Medulla oblongata (tissue), 1 donor: ENCODE results near the gene CPM.
A peak's percentile ranks its signal among the peaks of the same experiment; 100 is the strongest.

ENCODE experiments used
- DNase-seq: peaks from one replicate; pipeline ENCODE4 v3.0.0-alpha.2; 2015; ENCODE audit errors: extremely low spot score

Gene CPM

DNA sequence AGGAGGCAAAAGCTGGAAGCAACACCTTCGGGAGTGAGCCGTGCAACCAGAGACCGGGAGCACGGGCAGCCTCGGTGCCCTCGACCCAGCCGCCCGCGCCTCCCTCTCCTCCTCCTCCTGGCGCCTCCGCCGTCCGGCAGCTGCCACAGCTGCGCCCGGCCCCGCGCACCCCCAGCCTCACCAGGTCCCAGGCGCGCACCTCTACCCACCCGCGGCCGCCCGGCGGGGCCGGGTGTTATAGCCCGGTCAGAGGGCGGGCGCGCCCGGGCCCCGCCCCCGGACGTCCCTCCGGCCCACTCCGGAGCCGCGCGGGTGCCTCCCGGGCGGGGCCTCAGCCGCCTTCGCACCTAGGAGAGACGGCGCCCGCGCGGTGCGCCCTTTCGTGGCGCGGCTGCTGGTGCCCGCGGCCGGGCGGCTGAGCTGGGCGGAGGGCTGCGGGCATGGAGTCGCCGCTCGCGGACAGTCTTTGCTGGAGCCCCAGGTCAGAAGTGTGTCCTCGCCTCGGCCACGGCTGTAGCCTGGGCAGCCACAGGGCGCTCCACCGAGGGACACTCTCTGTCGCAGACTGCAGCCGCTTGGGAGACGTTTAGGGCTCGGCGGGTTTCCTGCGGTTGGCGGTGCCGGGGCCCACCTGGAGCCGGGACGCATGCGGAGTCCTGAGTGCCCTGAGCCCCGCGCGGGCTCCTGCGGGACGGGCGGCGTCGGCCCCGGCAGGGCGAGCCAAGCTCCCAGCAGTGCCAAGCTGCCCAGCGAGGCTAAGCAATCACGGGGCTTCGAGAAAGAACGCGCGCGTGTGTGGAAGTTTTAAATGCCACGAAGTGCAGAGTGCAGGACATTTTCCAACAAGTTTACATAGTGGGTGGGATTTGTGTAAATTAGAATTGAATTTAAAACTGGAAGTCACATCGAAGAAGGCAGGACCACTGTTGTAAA lies at the start of gene CPM:
Gene CPM (minus strand): TSS at position 211 of the 933 bp plus-strand sequence. CDS start 334 bp downstream, outside the sequence.
- DNase-seq, result peak; percentile 89

DNA sequence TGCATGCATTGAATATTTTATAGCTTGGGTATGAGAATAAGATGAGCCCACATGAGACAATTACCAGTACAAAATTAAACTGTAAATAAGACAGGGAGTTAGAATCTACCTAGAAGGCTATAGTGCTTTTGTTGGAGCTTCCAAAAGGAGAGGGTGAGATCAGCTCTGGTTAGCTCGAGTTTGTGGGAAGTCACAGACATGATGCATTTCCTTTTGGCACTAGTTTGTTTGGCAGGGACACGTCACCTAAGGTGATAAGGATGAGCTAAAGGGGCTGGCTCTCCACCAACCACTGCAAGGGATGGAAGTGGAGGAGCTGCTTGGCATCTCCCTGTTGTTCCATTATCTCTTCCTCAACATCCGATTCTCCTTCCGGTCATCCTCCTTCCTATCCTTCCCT lies 48.5 kb upstream of the CPM start:
- no peak for DNase-seq

- no peak for DNase-seq
Measured at GRCh38 chr12:68980476-68981212, 47.7 kb upstream of the CPM start.

DNA sequence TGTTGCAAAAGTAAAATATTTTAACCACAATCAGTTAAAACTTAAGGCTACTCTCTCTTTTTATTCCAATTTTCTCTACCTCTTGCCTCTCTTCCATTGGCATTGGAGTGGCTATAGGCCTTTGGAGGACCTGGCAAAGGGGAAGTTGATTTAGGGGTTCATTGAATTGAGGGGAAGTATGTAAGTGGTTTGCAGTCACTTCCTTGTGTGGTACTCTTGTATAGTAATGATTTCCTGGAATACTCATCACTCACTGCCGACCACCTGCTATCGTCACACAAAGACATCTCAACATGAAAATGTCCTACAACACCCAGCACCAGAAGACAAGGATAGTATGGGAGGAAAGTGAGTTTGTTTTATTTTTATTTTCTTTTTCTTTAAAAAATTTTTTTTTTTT lies 45.7 kb upstream of the CPM start:
- peak; percentile 57 for DNase-seq

- peak; percentile 63 for DNase-seq
Measured at GRCh38 chr12:68977909-68978610, 45.1 kb upstream of the CPM start.

DNA sequence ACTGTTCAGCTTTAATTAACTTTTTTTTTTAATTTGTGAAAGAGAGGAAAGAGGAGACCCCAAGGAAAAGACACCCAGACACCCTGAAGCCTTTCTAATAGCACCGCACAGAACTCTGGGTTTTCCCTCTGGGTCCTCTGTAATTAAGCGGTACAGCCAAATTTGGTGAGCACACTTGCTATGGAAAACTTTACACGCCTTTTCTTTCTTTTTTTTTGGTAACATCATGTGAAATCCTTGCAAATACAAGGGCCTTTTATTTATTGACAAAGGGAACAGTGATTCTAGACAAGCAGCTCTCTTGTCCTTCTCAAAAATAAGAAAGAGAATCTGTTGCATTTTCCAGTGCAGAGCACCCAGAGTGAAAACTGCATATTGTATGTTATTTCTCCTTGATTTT lies 44.4 kb upstream of the CPM start:
- peak; percentile 89 for DNase-seq

DNA sequence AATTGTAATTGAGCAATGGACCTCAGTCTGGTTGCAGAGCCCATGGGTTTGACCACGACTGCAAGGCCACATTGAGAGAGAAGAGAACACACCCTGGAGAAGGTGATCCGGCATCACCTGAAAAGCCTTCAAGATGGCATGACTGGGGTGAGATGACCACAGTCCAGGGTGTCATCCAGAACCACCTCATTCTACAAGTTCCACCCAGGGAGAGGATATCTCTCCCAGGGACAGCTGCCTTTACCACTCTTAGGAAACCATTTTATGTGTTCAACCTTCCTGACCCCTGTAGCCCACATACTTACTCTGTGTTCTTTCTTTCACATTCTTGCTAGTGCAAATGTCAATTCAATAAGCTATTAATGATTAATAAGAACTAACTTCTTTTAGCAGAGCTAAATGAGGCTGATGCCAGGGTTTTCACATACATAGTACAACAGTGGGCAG lies 43.4 kb upstream of the CPM start:
- no peak for DNase-seq

DNA sequence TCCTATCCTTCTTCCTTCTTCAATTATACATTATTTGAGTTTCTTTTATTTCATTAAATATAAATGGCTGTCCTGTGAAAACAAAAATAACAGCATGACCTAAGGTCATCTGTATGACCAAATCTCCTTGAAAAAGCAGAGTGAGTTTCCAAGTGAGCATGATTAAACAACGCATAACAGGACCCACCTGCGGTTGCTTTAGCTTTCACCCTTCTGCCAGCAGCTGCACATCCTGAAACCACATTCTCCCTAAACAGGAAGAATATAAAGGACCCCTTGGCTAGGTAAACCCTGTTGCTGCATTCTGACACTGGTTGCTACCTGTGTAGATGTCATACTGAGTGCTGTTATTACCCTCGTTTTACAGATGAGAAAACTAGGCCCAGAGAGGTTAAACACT lies 42.8 kb upstream of the CPM start:
- DNase-seq, result no peak

DNA sequence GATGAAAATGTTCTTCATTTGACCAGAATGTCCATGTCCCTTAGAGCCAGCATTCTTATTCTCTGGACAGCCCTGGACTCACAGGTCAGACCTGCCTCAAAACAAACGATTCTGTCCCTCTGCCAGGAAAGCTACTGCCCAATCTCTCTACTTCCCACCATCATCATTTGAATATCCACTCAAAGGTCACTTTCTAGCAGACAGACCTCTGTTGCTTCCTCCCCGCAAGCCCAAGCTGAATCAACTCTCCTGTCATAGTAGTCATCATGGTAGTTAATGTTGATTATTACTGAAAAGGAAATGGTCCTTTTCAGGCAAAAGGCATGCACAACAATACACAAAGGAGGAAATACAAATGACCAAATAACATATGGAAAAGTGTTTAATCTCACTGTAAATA lies 39.6 kb upstream of the CPM start:
- DNase-seq, result no peak

DNA sequence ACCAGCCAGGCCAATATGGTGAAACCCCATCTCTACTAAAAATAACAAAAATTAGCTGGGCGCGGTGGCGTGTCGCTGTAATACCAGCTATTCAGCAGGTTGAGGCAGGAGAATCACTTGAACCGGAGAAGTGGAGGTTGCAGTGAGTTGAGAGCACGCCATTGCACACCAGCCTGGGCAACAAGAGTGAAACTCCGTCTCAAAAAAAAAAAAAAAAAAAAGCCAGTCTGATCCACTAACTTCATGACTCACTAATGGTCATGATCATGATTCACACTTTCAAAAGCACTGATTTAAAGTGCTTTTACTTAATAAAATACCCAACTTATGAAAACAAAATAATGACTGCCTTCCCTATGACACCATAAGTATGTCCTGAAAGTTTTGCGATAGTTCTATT lies 38.4 kb upstream of the CPM start:
- no peak for DNase-seq

- DNase-seq, result no peak
Measured at GRCh38 chr12:68970951-68971350, 38.0 kb upstream of the CPM start.

DNA sequence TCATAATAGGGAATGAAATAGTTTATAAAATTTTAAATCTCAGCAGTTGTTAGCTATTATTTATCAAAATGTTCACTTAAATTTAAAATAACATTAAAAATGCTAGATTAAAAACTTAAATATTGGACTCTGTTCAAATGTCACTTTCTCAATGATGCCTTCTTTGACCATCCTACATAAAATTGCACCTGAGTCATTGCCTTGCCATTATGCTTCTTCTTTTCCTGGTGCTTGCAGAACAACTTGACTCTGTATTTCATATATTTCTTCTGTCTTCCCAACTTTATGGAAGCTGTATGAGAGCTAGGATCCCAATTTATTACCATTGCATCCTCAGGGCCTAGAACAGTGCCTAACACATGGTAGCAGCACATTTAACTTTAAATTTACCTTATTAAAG lies 37.3 kb upstream of the CPM start:
- DNase-seq, result no peak

- DNase-seq, result no peak
Measured at GRCh38 chr12:68967046-68967445, 34.1 kb upstream of the CPM start.

DNA sequence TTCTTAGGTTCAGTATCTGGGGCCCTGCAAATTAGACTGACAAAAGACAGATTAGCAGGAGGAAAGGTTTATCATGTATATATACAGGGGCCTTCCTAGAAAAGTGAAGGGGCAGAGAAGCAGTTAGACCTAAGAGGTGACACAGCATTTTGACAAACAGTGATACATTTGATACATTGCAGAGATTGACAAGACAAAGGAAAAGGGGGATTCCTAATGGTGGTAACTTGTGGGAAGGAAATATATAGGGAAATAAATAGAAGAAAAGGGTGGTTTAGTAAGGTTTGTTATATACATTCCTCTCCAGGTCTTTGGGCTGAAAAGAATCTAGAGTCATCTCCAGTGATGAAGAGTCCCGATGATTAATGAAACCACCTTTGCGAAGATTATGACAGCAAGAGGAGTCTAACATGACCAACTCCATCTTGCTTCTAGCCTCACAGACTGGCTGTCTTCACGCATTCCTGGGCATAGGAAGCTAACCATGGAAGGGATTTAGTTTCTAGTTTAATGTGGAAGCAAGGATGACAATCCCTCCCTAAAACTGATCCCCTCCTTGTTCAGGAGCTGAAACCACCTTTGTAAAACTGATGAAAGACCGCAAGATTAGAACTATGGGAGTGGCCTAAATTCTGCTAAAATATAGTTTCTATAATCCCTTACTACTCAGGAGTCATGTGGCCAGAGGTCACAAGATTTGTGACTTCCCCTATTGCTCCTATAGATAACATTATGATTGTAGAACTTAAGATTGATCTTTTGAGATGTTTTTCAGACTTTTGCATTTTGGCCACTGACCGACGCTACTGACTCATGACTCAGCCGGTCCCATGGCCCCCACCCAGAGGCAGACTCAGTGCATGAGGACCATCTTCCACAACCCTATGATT lies 31.1 kb upstream of the CPM start:
- no peak for DNase-seq

GRCh38 chr12:68962877-68963855 lies 30.2 kb upstream of the CPM start:
- peak; percentile 58 for DNase-seq

GRCh38 chr12:68959891-68960464 lies 27.0 kb upstream of the CPM start:
- DNase-seq, result peak; percentile 44

GRCh38 chr12:68959143-68959858 lies 26.3 kb upstream of the CPM start:
- peak; percentile 38 for DNase-seq

DNA sequence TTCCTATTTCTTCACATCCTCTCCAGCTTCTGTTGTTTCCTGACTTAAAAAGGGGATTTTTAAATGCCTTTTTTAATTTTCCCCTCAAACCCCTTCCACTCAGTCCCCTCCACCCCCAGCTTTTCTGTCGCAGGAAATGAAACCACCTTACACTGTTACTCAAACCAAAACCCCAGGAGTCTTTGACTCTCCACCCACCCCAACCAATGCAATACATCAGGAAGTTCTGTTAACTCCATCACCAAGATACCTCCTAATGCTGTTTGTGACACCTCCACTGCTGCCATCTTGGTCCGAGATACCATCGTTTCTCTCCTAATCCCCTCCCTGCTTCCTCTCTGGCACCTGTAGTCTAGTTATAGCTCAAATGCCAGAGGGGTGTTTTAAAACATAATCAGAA lies 25.4 kb upstream of the CPM start:
- no peak for DNase-seq

DNA sequence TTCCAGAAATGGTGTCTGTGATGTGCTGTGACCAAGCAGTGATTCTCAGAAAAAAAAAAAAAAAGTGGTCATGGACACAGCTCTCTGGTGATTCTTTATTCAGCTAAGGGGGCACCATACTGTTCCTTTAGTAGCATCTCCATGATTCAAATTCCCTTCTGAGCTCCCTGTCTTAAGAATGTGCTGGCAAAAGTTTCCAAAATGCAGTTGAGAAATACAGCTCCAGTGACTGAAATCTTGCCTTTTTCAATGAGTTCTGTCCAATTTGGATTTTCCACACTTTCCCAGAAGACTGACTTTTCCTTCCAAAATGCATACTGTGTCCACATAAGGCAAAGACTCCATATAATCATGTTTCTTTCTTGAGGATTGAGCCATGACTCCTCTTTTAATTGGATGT lies 24.3 kb upstream of the CPM start:
- no peak for DNase-seq
